Head of caudate nucleus (tissue), 42 donors: Measurements from ENCODE around the gene GGA1.

Experiments used
- DNase-seq, 42 donors: peaks; one replicate each; pipeline versions ENCODE4 v3.0.0 to v3.0.0-alpha.2; 2020 to 2021; ENCODE audit warnings: mixed read lengths in 7 of 42
- intact Hi-C: fragments of 100-400 bp; cut with DNase I; formaldehyde crosslinking; loops from one replicate; pipeline ENCODE4 v1.15.0; 2022

Gene GGA1

GRCh38 chr22:37626144-37626543 is 17.5 kb downstream of the GGA1 start:
- intact Hi-C loops: no loop called here
- peak in 6 of 42 donors; percentile 32 to 58 (median 50) for DNase-seq

GRCh38 chr22:37626556-37627075 is 18.0 kb downstream of the GGA1 start:
- no peak for DNase-seq
- intact Hi-C loops: no loop called here

- DNase-seq: no peak
- intact Hi-C loops: no loop called here
These were observed 18.5 kb downstream of the GGA1 start for GRCh38 chr22:37627121-37627520.

GRCh38 chr22:37627545-37627944 is 18.9 kb downstream of the GGA1 start:
- intact Hi-C loops: no loop called here
- peak in 17 of 42 donors; percentile 17 to 62 (median 40) for DNase-seq

GRCh38 chr22:37628830-37629229 is 20.2 kb downstream of the GGA1 start:
- intact Hi-C loops: no loop called here
- no peak for DNase-seq

- no peak for DNase-seq
- intact Hi-C loops: no loop called here
These were observed 21.3 kb downstream of the GGA1 start for GRCh38 chr22:37629928-37630327.

- DNase-seq: no peak
- intact Hi-C loops: no loop called here
These were observed 22.3 kb downstream of the GGA1 start for GRCh38 chr22:37630839-37631435.

- intact Hi-C loops: no loop called here
- no peak for DNase-seq
These were observed 23.0 kb downstream of the GGA1 start for GRCh38 chr22:37631448-37632173.

GRCh38 chr22:37632174-37633088 is 23.8 kb downstream of the GGA1 start:
- intact Hi-C loops: no loop called here
- DNase-seq: no peak

GRCh38 chr22:37633089-37633624 is 24.5 kb downstream of the GGA1 start:
- no peak for DNase-seq
- intact Hi-C loops: no loop called here

- peak; percentile 62 to 93 (median 84) for DNase-seq
- intact Hi-C loops: no loop called here
These were observed 25.2 kb downstream of the GGA1 start for GRCh38 chr22:37633625-37634416.

GRCh38 chr22:37634417-37634924 is 25.8 kb downstream of the GGA1 start:
- DNase-seq: peak in 2 of 42 donors; percentile 30 to 31
- intact Hi-C loops: no loop called here

- intact Hi-C loops: no loop called here
- DNase-seq: no peak
These were observed 26.5 kb downstream of the GGA1 start for GRCh38 chr22:37635157-37635556.

GRCh38 chr22:37636186-37636948 is 27.7 kb downstream of the GGA1 start:
- DNase-seq: peak in 4 of 42 donors; percentile 21 to 44 (median 34)
- intact Hi-C loops: no loop called here

- DNase-seq: no peak
- intact Hi-C loops: no loop called here
These were observed 28.3 kb downstream of the GGA1 start for GRCh38 chr22:37636949-37637273.

GRCh38 chr22:37638391-37639069 is 29.9 kb downstream of the GGA1 start:
- intact Hi-C loops: no loop called here
- no peak for DNase-seq

- peak in 3 of 42 donors; percentile 23 to 56 (median 41) for DNase-seq
- intact Hi-C loops: no loop called here
These were observed 30.6 kb downstream of the GGA1 start, which contains the start of gene SH3BP1 for GRCh38 chr22:37639070-37639760. Gene SH3BP1 (plus strand): TSS chr22:37639669. CDS start chr22:37639788, 119 bp downstream.
